ENCODE results near the gene VCP. TPM values are rescaled to one million over a fixed set of nuclear protein-coding genes. Genes with fewer than 3 reads are reported as not detected.

Gene VCP
- 396 and 426 TPM in 2 replicates for total RNA-seq (2014; rRNA removed; shearing (Covaris generic))
- polyA plus RNA-seq (2015; cell fraction: cytosol; rRNA removed): 152 and 162 TPM in 2 replicates
- polyA plus RNA-seq (2015; cell fraction: nucleus; rRNA removed): 535 and 558 TPM in 2 replicates

DNA sequence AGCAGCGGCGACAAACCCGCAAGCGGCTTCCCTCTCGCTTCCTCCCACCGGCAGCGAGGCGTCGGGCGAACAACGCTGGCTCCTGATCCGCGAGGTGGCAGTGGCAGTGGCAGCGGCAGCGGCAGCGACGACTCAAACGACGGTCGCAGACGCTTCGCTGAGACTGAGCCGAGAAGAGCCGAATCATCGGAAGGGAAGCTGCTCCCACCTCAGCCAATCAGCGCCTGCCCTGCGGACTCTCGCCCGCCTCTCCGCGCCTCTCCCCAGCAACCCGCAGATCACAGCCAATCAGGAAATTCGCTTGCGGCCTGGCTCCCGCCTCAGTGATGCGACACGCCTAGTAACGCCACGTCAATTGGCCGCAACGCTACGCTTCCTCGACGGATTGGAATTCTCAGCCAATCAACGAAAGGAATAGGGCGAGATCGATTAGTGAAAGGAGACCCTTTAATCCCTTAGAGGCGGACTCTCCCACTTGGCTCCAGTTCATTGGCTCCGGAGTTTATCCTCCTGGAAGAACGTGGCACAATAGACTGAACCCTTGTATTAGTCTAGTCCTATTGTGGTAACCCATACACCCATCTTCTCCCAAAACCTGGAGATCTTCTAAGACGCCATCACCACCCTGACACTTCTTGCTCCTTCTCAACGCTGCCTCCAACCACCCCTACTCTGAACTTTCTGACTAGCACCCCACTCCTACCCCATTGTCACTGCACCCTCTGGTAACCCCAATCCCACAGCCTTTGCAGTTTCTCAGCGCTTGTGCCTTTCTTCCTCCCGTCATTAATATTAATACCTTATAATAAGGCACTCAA, at the start of gene VCP:
TSS of gene VCP (minus strand) at position 165 of the 818 bp plus-strand sequence. CDS start 272 bp downstream, outside the sequence.
- DNase-seq (ENCODE audit: low read depth): peak; percentile 99

DNA sequence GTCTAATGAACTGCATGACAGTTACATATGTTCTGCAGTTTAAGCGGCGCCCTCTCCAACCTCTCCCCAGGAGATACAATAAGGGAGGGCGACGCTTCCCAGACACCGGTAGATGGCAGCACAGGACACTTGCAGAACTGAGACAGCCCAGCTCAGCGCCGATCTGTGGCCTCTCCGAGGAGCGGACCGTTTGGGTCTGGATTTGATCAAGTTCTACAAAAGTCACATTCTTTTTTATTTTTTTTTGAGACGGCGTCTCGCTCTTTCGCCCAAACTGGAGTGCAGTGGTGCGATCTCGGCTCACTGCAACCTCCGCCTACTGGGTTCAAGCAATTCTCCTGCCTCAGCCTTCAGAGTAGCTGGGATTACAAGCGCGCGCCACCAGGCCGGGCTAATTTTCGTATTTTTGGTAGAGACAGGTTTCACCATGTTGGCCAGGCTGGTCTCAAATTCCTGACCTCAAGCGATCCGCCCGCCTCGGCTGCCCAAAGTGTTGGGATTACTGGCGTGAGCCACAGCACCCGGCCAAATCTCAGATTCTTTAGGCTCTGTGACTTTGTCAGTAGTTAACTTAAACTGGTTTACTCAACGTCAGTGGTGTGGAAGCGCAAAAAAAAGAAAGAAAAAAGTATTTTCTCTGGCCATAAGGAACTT, 44.6 kb upstream of the VCP start:
- DNase-seq (ENCODE audit: low read depth): peak; percentile 82

DNA sequence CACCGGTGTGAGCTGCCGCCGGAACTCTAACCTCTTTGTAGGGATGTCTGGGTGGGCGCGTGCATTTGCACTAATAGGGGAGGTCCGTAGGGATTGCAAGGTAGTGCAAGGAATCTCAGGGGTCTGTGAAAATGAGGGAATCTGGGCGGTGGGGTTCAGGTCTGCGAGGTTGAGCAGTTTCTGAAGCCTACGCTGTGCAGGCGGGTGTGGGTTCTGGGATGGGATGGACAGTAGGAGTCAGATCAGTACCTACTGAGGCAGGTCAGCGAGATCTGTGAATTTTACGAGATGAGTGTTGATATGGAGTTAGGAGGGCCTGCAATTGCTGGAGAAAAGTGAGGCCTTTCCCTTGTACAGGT, 44.1 kb upstream of the VCP start:
- DNase-seq (ENCODE audit: low read depth): no peak

DNA sequence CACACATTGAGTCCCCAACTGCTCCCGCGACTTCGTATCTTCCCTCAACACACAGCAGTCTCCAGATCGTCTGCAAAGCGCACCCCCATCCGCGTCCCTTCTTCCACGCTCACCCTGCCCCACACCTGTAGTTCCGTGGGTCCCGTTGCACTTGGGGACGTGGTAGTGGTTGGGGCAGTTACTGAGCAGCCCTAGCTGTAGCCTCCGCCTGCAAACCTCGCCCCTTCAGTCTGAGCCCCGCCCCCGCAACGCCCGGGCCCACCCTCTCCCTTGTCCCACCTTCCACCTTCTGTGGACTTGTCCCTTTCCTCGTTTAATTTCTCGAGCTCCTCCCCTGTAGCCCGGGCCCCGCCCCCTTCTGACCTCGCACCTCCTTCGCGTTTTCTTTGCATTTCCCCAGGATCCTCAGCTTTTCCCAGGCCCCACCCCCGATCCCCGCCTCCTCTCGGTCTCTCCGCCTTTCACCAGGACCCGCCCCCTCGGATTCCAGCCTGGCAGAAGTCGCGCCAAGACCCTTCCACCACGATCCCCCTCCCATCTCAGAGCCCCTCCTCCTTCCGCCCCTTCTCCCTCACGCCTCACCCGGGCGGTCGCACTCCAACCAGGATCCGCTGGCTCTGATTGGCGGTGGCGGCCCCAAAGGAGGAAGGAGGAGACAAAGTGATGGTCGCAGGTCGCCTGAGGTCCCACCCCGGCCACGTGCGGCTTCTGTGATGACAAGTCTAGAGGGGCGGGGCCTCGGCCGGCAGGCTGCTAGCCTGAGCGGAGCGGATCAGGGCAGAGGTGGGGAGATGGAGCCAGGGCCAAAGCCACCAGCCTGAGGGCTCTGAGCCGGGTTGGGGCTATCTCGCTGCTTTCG, 43.5 kb upstream of the VCP start, which contains the start of gene ATOSB:
TSS of gene ATOSB (minus strand) at position 183 of the 859 bp plus-strand sequence. CDS start 7,588 bp downstream, outside the sequence.
- peak; percentile 96 for DNase-seq (ENCODE audit: low read depth)

DNA sequence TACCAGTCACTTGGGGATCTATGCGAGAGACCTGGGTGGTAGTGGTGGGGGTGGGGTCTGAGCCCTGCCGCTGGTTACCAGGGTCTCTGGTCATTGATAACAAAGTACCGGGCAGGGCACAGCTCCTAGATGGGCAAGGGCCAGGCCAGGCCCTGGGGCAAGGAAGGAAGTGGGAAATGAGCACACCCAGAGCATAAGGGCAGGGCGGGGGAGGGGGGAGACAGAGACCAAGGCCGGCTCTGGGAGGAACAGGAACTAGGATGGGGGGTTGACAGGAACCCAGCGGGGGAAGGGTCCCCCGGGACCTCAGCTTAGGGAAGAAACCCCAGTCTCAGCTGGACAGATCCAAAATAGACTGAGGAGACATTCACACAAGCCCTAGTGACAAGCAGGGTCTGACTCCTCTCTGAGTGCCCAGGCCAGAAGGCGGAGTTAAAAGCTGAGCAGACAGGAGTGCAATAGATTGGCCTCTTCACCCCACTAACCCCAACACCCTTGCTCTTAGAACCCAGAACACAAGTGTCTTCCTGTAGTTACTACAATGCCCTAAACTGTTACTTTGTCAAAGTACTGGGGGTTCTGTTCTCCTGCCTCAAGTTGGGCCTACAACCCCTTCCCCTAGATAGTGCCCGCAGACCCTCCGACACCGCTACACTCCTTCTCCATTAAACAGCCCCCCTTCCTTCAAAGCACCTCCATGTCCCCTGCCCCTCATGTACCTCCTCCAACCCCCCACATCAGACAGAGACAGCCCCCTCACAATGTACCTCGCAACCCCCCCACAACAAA, 42.6 kb upstream of the VCP start:
- peak; percentile 56 for DNase-seq (ENCODE audit: low read depth)

DNA sequence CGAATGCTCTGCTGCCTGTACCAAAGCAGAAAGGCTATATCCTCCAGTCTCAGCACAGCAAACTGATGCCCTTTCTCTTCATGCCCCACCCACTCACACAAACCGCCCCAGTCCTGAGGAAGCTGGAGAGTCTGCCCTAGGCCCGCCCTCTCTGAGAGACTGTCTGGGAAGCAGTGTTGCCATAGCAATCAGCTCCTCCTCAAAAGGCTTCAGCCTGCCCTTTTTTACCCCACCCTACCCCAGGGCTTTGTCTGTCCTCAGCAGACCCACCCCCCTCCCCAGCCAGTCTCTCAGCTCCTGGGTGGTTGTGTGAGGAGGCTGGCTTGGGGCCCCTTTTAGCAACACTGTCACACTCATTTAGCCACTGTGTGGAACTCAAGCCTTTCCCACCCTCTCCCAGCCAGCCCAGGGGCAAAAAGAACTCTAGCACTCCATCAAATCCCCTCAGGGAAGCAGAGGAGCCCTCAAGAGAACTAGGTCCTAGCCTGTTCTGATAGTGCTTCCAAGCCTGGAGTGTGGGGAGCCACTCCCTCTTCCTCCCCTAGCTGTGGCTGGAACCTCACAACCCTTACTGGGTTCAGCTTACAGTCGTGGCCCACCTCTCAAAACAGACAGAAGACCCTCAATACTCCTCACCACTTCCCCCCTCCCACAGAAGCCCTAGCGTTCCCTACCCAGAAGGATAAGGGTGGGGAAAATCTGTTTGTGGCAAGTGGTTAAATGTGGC, 41.9 kb upstream of the VCP start:
- DNase-seq (ENCODE audit: low read depth): peak; percentile 93

DNA sequence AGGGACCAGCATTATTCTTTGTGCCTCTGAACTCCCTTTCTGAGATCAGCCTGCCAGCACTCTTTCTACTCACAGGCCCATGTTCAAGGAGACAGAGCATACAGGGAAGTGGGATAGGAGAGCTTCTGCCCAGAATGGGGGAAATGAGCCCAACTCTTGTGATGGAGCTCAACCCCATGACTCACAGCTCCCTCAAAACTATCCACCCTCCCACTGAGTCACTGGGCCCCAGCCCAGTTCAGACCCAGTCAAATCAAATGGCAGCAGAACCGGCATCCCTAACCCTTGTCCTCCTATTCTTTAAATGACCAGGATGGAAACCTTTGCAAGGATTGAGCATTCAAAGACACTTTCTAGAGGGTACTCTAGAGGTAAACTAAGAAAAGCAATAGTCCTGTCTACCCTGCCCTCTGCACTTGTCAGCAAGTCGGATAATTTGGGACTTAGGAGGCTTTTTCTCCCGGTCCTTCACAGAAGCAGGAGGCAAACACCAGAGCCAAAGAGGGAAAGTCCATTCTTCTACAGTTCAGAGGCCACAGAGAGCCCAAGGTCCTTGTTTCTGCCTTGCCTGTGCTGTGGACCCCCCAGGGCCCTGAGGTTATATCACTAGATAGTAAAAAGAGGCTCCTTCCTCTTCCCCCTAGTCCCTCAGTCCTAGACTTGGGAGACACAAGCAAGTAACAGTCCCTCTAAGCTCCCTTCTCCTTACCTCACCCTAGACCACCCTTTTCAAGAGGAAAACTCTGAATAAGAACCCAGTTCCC, 40.0 kb upstream of the VCP start:
- DNase-seq (ENCODE audit: low read depth): peak; percentile 66

DNA sequence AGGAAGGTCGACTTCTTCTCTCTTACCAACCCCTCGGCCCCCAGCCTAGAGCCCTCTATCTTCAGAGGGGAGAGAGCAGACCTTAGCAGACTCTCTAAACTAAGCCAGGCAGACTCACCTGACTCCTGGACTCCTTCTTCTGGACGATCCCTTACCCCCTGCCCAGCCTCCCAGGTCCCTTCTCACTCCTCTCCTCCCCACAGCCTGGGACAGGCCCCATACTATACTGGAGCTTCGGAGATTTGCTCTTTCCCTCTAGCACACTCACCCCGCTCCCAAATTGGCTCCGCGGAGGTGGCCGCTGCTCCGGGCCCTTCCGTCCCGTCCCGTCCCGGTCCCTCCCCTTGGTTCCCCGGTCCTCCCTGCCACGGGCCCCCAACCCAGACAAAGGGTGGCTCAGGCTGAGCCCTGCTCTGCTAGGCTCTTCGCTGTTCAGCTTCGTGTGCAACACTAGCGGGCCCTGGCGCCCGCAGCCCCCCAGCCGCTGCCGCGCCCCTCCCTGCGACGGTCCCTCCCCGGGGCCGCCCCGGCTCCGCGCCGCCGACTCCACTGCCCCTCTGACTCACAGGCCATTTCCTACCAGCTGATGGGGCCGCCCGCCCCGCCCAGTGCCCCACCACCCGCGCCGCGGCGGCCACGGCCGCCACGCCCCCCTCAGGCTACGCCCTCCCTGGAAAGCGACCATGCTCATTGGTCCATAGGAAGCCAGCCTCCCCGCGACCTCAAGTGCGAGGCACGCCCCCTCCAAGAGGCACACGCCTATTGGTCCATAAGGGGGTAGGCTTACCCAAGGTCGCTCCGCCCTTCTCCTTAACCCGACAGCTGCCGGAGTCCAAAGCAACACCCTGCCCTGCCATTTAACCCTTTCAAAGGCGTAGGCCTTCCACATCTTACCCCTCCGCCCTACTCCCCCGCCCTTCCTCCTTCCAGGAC, 38.8 kb upstream of the VCP start:
- peak; percentile 95 for DNase-seq (ENCODE audit: low read depth)

DNA sequence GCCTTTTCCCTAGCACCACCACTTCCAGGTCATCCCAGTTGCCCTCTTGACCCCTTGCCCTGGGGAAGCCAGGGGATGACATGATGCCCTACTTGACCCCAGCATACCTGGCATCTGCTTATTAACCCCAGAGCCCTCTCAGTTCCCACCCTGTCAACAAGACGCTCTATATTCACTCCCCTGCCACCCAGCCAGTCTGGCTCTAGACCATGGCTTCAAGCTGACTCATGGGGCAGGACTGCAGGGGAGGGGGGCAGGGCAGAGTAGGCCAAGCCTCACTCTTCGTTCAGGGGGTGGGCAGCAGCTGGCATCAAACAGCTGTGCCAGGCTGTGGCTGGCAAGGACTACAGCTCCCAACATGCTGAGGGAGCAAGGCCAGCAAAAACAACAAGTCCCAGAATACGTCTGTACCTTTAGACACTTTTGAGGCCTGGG, 37.9 kb upstream of the VCP start:
- DNase-seq (ENCODE audit: low read depth): peak; percentile 75

DNA sequence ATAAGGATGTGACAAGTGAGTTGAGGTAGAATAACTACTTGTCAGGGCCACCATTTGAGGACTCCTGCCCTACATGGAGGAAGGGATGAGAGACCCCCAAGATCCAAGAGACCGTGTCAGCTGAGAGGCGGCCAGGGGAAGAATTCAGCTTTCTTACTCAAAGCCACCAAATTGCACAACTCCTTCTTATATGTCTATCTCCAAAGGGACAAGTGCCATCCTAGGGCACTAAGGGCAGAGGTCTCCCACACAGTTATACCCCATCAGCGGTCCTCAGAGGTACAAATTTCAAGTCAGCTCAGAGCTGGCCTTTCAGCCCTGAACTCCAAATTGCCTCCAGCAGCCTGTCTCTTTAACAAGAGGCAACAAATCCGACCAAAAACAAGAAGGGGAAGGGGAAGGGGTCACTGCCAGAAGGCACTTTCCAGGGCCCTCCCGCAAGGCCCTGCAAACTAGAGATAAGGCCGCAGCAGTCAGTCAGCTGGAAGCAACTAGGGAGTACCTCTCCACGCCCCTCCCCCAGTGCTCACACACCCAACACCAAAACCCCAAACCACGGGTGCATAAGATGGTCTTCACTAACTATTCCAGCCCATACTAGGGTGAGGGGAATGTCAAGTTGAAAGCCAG, 36.6 kb upstream of the VCP start:
- DNase-seq (ENCODE audit: low read depth): no peak

DNA sequence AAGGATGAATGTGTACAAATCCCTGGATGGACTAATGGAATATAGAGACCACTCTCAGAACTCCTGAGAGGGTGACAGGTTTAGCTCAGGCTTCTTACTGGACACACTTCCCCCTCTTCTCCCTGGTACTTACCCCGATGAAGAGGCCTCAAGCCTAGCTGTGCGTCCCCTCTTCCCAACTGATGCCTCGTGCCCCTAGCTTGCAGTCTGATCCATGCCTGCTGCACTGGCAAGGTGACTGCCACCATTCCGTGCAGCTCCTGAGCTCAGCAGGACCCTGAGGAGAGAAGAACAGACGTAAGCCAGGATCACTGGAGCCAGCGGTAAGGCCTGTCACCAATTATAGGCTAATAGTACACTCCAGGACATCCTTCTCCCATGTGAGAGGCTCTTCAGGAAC, 36.0 kb upstream of the VCP start:
- no peak for DNase-seq (ENCODE audit: low read depth)

DNA sequence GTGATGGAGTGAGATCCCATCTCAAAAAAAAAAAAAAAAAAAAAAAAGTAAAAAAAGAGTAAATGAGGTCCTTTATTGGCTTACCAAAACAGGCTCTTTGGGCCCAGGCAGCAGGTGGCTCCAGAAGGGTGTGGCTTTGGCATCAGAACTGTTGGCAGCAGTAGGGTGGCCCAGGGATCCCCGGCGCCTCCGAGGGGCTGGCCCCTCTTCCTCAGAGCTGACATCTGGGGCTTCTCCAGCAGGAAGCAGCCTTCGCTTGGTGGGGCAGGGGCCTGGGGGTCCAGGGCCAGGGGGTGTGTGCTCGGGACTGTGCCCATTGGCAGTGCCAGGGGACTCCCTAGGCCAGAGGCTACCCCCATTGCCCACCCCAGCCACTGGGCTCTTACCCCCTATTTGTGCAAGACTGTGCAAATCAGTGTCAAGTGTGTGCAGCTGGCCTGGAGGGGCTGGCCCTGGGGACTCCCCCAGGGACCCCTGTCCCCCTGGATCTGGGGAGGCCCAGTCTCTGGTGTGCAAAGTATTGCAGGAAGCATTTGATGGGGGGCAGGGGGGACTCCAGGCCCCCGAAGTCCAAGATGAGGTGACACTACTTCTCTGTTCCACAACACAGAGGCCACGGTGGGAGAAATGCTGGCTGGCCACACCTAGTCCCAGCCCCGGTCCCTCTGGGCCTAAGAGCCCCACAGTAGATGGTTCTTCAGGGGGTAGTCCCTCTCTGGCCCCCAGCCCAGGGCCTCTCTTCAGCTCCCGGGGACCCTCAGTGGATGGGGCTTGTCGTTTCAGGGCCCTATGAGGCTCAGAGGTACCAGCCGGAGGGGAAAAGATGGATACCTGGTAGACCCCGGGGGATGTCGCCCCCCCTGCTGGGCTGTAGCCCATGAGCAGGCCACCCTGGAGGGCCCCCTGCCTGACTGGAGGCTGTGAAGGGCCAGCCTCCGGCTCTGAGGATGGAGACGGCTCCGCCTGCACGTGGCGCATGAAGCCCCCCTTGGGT, 35.2 kb upstream of the VCP start:
- no peak for DNase-seq (ENCODE audit: low read depth)

DNA sequence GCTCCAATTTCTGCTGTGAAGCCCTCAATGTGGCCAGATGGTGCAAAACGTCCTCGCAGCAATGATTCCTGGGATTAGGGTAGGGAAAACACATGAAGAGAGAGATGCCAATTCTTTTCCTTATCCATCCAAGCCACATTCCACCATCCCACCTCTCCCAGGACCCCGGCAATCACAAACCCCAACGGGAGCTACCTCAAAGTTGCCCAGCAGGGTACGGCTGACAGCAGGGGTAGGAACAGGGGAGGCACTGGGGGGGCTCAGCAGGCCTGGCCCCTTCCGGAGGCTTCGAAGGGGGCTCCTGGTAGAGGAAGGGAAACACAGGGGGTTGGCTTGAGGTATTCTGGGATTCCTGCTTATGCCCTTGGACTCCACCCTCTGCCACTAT, 33.9 kb upstream of the VCP start:
- DNase-seq (ENCODE audit: low read depth): no peak

DNA sequence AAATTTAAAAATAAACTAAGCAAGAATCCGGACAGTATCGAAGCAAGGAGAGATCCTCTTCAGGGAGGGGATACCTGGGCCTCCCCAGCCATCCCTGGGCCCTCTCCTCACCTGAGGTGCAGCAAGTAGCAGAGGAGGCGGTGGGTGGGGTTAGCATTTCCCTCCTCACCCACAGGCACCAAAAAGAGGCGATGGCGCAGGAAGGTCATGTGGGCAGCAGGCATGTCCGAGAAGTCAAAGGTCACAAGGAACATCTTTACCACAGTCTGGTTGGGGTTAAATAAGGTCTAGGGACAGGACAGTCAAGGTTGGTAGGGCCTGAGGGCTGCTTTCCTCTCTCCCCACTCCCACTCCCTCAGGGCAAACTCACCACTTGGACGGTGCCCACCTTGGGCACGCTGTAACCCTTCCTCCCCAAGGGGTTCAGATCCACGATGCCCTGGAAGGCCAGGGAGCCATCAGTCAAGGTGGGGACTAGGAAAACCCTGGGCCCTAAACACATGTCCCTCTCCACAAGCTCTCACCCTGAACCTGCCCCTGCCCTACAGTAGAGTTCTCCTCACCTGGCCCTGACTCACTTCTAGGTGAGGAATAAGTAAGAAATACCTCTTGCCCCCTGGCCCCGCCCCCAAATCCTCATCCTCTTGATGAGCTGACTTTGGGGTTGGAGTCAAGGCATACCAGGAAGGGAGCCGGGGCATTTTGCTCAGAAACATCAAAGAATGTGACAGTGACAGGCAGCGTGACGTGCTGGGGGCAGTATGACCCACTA, 33.3 kb upstream of the VCP start:
- DNase-seq (ENCODE audit: low read depth): no peak

DNA sequence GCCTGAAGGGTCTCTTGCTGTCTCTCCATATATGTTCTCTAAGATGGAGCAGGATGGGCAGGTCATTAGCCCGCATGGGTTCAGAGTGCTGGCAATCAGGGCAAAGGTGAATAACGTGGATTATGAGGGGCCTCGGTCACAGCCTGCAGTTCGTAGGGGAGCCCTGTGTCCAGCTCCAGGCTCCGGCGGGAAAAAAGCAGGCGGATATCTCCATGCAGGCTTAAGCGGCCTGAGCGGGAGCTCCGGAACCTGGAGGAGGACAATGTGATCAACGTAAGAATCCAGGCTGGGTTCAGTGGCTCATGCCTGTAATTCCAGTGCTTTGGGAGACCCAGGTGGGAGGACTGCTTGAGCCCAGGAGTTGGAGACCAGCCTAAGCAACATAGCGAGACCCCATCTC, 32.7 kb upstream of the VCP start:
- DNase-seq (ENCODE audit: low read depth): no peak

DNA sequence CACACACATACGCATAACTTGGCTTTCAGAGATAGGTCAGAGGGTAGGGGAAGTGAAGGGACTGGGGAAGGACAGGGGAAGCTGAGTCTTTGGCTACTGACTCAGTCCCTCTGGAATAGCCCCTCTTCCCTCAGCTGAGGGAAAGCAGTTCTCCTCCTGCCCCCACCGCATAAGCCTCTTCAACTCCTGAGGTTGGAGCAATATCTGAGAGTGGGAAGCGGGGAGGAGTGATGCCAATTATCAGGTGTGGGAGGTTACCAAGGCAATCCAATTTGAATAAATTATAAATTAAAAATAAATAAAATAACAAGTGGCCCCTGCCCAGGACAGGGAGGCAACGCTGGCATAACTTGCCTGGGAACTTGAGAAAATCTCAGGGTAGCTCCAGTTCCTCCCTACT, 32.2 kb upstream of the VCP start:
- no peak for DNase-seq (ENCODE audit: low read depth)
